Osteoblast (primary cell): ENCODE results near the gene SHROOM2. TPM values are rescaled to one million over a fixed set of nuclear protein-coding genes. Genes with fewer than 3 reads are reported as not detected.

ENCODE experiments used
- DNase-seq: peaks from one replicate; pipeline ENCODE4 v3.0.0; 2011; ENCODE audit warnings: low spot score, mixed read lengths; ENCODE audit not compliant: insufficient read length; ENCODE audit errors: missing footprints
- H2AFZ ChIP-seq: 2 replicates; pipeline ENCODE4 v1.6.0; 2011; ENCODE audit warnings: mild to moderate bottlenecking, low read length
- H3K27ac ChIP-seq: 2 replicates; pipeline ENCODE4 v1.5.1; 2011; ENCODE audit warnings: mild to moderate bottlenecking, low read depth, low read length, moderate library complexity
- H3K27me3 ChIP-seq: 2 replicates; pipeline ENCODE4 v1.6.0; 2012; ENCODE audit warnings: mild to moderate bottlenecking, control low read depth, inconsistent platforms, low read length, moderate library complexity; ENCODE audit not compliant: insufficient read depth
- H3K36me3 ChIP-seq: 2 replicates; pipeline ENCODE4 v1.5.1; 2011; ENCODE audit warnings: mild to moderate bottlenecking, low read length, control low read depth, moderate library complexity; ENCODE audit not compliant: insufficient read depth
- H3K4me1 ChIP-seq: 2 replicates; pipeline ENCODE4 v1.5.1; 2011; ENCODE audit warnings: mild to moderate bottlenecking, low read length, control low read depth, moderate library complexity; ENCODE audit not compliant: insufficient read depth
- H3K4me2 ChIP-seq: 2 replicates; pipeline ENCODE4 v1.6.0; 2011; ENCODE audit warnings: mild to moderate bottlenecking, low read length; ENCODE audit not compliant: insufficient read depth
- H3K4me3 ChIP-seq: fragments of 200-600 bp; sonication (generic); 3 replicates; pipeline ENCODE4 v1.5.1; 2012; ENCODE audit warnings: mild to moderate bottlenecking, low read length, inconsistent platforms; ENCODE audit not compliant: insufficient read depth
- H3K79me2 ChIP-seq: 2 replicates; pipeline ENCODE4 v1.6.0; 2012; ENCODE audit warnings: mild to moderate bottlenecking, low read length, control low read depth, inconsistent platforms; ENCODE audit not compliant: insufficient read depth
- H3K9me3 ChIP-seq: 2 replicates; pipeline ENCODE4 v1.5.1; 2011; ENCODE audit warnings: low read depth, low read length, control low read depth
- H4K20me1 ChIP-seq: 2 replicates; pipeline ENCODE4 v1.6.0; 2012; ENCODE audit warnings: mild to moderate bottlenecking, low read length, control low read depth; ENCODE audit not compliant: insufficient read depth
- total RNA-seq: library from RNA; depleted of rRNA; stranded (reverse); fragments of >200 nt; gene quantifications from 2 replicates; pipeline ENCODE4 v1.2.3, GENCODE V29; 2012
- TF ChIP-seq, protein P1 (sequence below): IDR thresholded peaks from 2 replicates; pipeline ENCODE4 v1.5.1; 2011; ENCODE audit warnings: mild to moderate bottlenecking, low read depth, low read length, moderate library complexity; ENCODE audit errors: extremely low read depth

The SHROOM2 gene
- total RNA-seq, 1 donor: 8.0 TPM

DNA sequence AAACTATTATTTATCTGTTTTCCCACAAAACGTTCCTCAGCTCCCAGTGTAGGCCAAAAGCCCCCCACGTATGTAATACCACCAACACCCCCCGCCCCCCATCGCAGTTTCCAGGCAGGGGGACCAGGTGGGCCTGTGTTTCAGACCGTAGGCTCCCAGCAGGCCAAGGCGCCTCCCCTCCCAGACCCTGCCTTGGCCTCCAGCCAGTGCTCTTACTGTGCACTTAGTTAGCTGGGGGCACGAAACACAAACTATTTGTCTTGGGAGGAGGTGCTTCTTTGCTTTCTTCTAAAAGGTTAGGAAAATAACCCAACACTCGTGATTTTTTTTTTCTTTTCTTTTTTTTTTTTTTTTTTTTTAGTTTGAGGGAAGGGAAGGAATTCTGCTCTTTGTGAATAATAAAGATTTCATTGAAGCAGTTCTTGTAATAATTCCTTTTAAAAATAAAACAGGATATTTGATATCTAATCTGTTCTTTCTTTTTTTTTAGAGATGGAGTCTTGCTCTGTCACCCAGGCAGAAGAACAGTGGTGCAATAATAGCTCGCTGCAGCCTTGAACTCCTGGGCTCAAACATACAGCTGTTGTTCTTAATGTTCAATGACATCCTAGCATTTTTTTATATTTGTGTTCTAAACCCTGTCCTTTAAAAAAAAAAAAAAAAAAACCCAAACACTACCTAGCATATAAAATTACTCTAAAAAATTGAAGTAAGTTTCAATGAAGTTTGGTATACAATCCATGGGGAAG is 98.0 kb downstream of the SHROOM2 start:
- no peak overlapping the region for H2AFZ ChIP-seq
- no peaks in the 10 kb centered on the region for H3K9me3 ChIP-seq
- H3K4me3 ChIP-seq: no peak overlapping the region
- no peaks in the 10 kb centered on the region for H3K27me3 ChIP-seq
- no peaks in the 10 kb centered on the region for H3K36me3 ChIP-seq
- H3K27ac ChIP-seq: no peak overlapping the region
- DNase-seq: no peak
- H4K20me1 ChIP-seq: no peaks in the 10 kb centered on the region
- no peak overlapping the region for H3K4me2 ChIP-seq
- no peaks in the 10 kb centered on the region for H3K79me2 ChIP-seq
- H3K4me1 ChIP-seq: no peaks in the 10 kb centered on the region
- TF ChIP-seq, protein P1, sequence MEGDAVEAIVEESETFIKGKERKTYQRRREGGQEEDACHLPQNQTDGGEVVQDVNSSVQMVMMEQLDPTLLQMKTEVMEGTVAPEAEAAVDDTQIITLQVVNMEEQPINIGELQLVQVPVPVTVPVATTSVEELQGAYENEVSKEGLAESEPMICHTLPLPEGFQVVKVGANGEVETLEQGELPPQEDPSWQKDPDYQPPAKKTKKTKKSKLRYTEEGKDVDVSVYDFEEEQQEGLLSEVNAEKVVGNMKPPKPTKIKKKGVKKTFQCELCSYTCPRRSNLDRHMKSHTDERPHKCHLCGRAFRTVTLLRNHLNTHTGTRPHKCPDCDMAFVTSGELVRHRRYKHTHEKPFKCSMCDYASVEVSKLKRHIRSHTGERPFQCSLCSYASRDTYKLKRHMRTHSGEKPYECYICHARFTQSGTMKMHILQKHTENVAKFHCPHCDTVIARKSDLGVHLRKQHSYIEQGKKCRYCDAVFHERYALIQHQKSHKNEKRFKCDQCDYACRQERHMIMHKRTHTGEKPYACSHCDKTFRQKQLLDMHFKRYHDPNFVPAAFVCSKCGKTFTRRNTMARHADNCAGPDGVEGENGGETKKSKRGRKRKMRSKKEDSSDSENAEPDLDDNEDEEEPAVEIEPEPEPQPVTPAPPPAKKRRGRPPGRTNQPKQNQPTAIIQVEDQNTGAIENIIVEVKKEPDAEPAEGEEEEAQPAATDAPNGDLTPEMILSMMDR: no peak

DNA sequence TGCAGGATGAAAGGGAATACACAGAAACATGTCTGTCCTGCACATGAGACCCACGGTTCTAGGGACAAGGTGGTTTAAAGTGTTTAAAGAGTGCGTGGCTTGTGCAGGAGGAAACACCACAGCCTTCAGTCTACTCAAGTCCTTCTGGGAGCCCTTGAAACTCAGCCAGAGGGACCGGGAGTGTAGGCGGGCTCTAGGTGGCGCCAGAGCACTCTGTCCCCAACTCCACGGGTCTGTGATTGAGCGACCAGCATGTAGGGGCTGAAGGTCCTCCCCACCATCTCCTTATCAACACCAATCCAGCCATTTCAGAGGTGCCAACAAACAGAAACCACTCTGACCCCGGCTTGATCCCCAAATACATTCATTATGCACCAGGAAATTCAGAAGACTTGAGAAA is 98.9 kb downstream of the SHROOM2 start:
- H3K4me2 ChIP-seq: no peak overlapping the region
- DNase-seq: peak; percentile 80
- H3K27me3 ChIP-seq: no peaks in the 10 kb centered on the region
- H3K4me1 ChIP-seq: no peaks in the 10 kb centered on the region
- peak overlapping the region; percentile 25 for H2AFZ ChIP-seq
- no peaks in the 10 kb centered on the region for H4K20me1 ChIP-seq
- no peaks in the 10 kb centered on the region for H3K9me3 ChIP-seq
- no peak overlapping the region for H3K27ac ChIP-seq
- TF ChIP-seq, protein P1: peak; percentile 72
- H3K4me3 ChIP-seq: no peak overlapping the region
- no peaks in the 10 kb centered on the region for H3K36me3 ChIP-seq
- no peaks in the 10 kb centered on the region for H3K79me2 ChIP-seq

DNA sequence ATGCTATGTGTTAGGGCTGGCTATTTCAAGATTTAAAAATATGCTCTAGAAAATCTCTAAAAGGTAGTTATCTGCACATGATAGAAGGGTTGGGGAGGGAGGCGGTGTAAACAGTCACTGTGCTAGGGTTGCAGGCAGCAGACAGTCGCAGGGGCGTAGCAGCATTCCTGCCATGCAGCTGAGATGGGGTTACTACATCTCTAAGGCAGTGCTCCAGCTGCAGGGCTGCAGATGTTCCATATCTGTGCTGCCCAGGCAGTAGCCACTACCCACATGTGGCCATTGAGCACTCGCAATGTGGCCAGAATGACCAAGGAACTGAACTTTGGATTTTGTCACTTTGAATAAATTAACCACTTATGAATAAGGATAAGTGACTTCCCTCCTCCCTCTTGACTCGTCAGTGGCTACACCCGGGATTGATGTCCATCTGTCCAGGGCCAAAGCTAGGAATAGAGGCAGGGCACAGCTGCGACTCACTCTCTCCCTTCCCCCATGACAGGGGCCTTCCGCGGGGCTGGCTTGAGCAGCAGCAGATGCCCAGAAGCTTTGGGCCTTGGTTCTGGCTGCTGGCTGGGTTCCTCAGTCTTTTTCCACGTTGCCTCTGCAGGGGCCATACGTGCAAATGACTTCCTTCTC is 101.5 kb downstream of the SHROOM2 start:
- H4K20me1 ChIP-seq: no peaks in the 10 kb centered on the region
- no peaks in the 10 kb centered on the region for H3K4me1 ChIP-seq
- DNase-seq: no peak
- H2AFZ ChIP-seq: no peak overlapping the region
- H3K79me2 ChIP-seq: no peaks in the 10 kb centered on the region
- H3K4me3 ChIP-seq: no peak overlapping the region
- TF ChIP-seq, protein P1: no peak
- no peak overlapping the region for H3K27ac ChIP-seq
- H3K36me3 ChIP-seq: no peaks in the 10 kb centered on the region
- H3K4me2 ChIP-seq: no peak overlapping the region
- no peaks in the 10 kb centered on the region for H3K27me3 ChIP-seq
- no peaks in the 10 kb centered on the region for H3K9me3 ChIP-seq

DNA sequence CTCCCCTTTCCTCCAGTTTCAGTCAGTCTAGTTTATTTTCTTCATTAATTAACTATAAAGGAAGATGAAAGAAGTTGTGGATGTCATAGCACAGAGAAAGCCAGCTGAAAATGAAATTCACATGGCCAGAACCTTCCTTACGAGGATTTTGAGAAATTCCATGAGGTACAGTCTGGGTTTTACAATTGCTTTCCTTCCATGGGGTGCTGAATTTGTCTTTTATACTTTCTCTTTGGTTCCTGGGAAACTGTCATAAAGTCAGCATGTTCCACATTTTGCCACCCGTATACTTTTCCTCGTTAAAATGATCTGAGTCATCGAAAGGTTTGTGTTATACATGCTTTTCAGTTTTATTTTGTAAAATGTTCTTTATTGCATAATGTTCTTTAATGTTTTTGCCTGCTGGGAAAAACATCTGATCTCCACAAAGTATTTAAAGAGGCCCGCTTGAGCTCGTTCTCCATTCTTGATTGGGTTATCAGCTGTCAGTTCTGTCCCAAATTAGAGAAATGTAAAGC is 102.8 kb downstream of the SHROOM2 start:
- Histone ChIP-seq H2AFZ (no peak overlapping the region), H3K27me3 (no peaks in the 10 kb centered on the region), H3K36me3 (no peaks in the 10 kb centered on the region), H3K79me2 (no peaks in the 10 kb centered on the region), H3K27ac (no peak overlapping the region), H3K4me3 (no peak overlapping the region), H4K20me1 (no peaks in the 10 kb centered on the region), H3K9me3 (no peaks in the 10 kb centered on the region), H3K4me1 (no peaks in the 10 kb centered on the region), H3K4me2 (no peak overlapping the region)
- TF ChIP-seq, protein P1: no peak
- no peak for DNase-seq
